GM12878 (cell line): Measurements from ENCODE around the gene BAK1. TPM values are rescaled to one million over a fixed set of nuclear protein-coding genes. Genes with fewer than 3 reads are reported as not detected.

Experiments
- ATAC-seq: fragments of 200-7000 bp; cut with Tn5 transposase; 3 replicates; pipeline ENCODE4 v1.9.1; 2020; ENCODE audit warnings: mild to moderate bottlenecking, moderate library complexity
- BruUV-seq: library from RNA; stranded (reverse); fragments of 400-500 nt; replicated peaks from 2 replicates; lab custom pipeline; 2021; lab: Mats Ljungman, UMichigan
- CTCF ChIA-PET: fragments of 300-600 bp; sonication (Branson Sonifier 250); formaldehyde crosslinking; extraction: SDS; loops from one replicate; lab custom pipeline; 2021; ENCODE audit warnings: inconsistent platforms; lab: Yijun Ruan, JAX
- POLR2A ChIA-PET: fragments of 350-600 bp; formaldehyde crosslinking; extraction: SDS; loops from one replicate; lab custom pipeline; 2021; ENCODE audit warnings: inconsistent platforms; lab: Charles Lee
- RAD21 ChIA-PET: fragments of 300-600 bp; sonication (Branson Sonifier 250); formaldehyde crosslinking; loops from one replicate; lab custom pipeline; 2023; ENCODE audit warnings: antibody characterized with exemption; ENCODE audit not compliant: unreplicated experiment; lab: Charles Lee
- SMC1A ChIA-PET: fragments of 300-600 bp; sonication (Branson Sonifier 250); formaldehyde crosslinking; loops from one replicate; lab custom pipeline; 2023; ENCODE audit not compliant: unreplicated experiment, uncharacterized antibody; lab: Charles Lee
- DNase-seq: peaks from one replicate; pipeline ENCODE4 v3.0.0-alpha.2; 2011; ENCODE audit warnings: low read depth, low spot score
- FAIRE-seq: peaks from 3 replicates; lab custom pipeline; 2011; peaks lifted over from hg19 to GRCh38; lab: Jason Lieb, UNC
- H2AFZ ChIP-seq: 2 replicates; pipeline ENCODE4 v1.6.0; 2011; ENCODE audit warnings: low read depth, low read length, control low read depth; ENCODE audit not compliant: control insufficient read depth
- H3K27ac ChIP-seq: 2 replicates; pipeline ENCODE4 v1.5.1; 2011; ENCODE audit warnings: control low read depth; ENCODE audit not compliant: control insufficient read depth, insufficient read depth
- H3K27me3 ChIP-seq, 2 experiments: replicated peaks in 1 of 2; 2 replicates each; pipeline versions ENCODE4 v1.6.0 to v1.6.1; 2011; ENCODE audit warnings: low read length in 1 of 2; ENCODE audit not compliant: control insufficient read depth in 2 of 2, insufficient read depth in 2 of 2
- H3K36me3 ChIP-seq, 2 experiments: 2 replicates each; pipeline ENCODE4 v1.5.1; 2011; ENCODE audit warnings: low read length in 1 of 2; ENCODE audit not compliant: control insufficient read depth in 2 of 2, insufficient read depth in 2 of 2
- H3K4me1 ChIP-seq: 2 replicates; pipeline ENCODE4 v1.6.1; 2011; ENCODE audit warnings: mild to moderate bottlenecking, low read length, moderate library complexity, mixed read lengths; ENCODE audit not compliant: control insufficient read depth, insufficient read depth
- H3K4me2 ChIP-seq: 2 replicates; pipeline ENCODE4 v1.6.0; 2011; ENCODE audit warnings: control low read depth; ENCODE audit not compliant: control insufficient read depth, insufficient read depth
- H3K4me3 ChIP-seq: fragments of 200-600 bp; sonication (generic); 2 replicates; pipeline ENCODE4 v1.5.1; 2016
- H3K79me2 ChIP-seq: 2 replicates; pipeline ENCODE4 v1.6.0; 2011; ENCODE audit warnings: low read length; ENCODE audit not compliant: control insufficient read depth, insufficient read depth
- H3K9ac ChIP-seq: 2 replicates; pipeline ENCODE4 v1.8.0; 2011; ENCODE audit warnings: low read length, control low read depth, mixed read lengths; ENCODE audit not compliant: control insufficient read depth, insufficient read depth
- H3K9me3 ChIP-seq: replicated peaks from 3 replicates; pipeline ENCODE4 v1.5.1; 2011; ENCODE audit warnings: mild to moderate bottlenecking, low read length; ENCODE audit not compliant: control insufficient read depth, insufficient read depth
- H4K20me1 ChIP-seq: 2 replicates; pipeline ENCODE4 v1.6.0; 2011; ENCODE audit not compliant: control insufficient read depth, insufficient read depth
- BCL3 ChIP-seq: IDR thresholded peaks from 2 replicates; pipeline ENCODE4 v1.6.1; 2011; ENCODE audit warnings: borderline replicate concordance, low read depth, mild to moderate bottlenecking, moderate library complexity, low read length; ENCODE audit not compliant: insufficient read depth, poor library complexity, severe bottlenecking
- FOS ChIP-seq: IDR thresholded peaks from 3 replicates; pipeline ENCODE4 v1.6.1; 2011; ENCODE audit warnings: borderline replicate concordance; ENCODE audit not compliant: insufficient read length; ENCODE audit errors: extremely low read depth
- IKZF1 ChIP-seq: fragments of 450-650 bp; conservative IDR thresholded peaks from 2 replicates; pipeline ENCODE4 v1.6.1; 2017; ENCODE audit warnings: antibody characterized with exemption, mild to moderate bottlenecking
- NFIC ChIP-seq: IDR thresholded peaks from 2 replicates; pipeline ENCODE4 v1.6.1; 2012; ENCODE audit warnings: low read depth, mild to moderate bottlenecking, inconsistent platforms, low read length, moderate library complexity
- PRDM15 ChIP-seq: fragments of 450-650 bp; formaldehyde crosslinking; IDR thresholded peaks from 2 replicates; pipeline ENCODE4 v1.4.0; 2020; ENCODE audit warnings: mild to moderate bottlenecking, moderate library complexity
- SIN3A ChIP-seq: IDR thresholded peaks from 2 replicates; pipeline ENCODE4 v1.6.1; 2012; ENCODE audit warnings: low read depth, low read length, improper control_type of control experiment
- SPI1 ChIP-seq: IDR thresholded peaks from 2 replicates; pipeline ENCODE4 v1.6.1; 2011; ENCODE audit warnings: low read depth, mild to moderate bottlenecking, low read length, moderate library complexity, borderline replicate concordance; ENCODE audit not compliant: insufficient read depth
- TCF12 ChIP-seq: IDR thresholded peaks from 2 replicates; pipeline ENCODE4 v1.6.1; 2011; ENCODE audit warnings: low read depth, mild to moderate bottlenecking, low read length
- ZNF217 ChIP-seq: fragments of 450-650 bp; IDR thresholded peaks from 2 replicates; pipeline ENCODE4 v1.6.1; 2017; ENCODE audit warnings: antibody characterized with exemption, mild to moderate bottlenecking
- ZNF274 ChIP-seq: IDR thresholded peaks from one replicate; pipeline ENCODE4 v1.8.0; 2011; ENCODE audit not compliant: insufficient read length, insufficient read depth
- WGBS: methylation state at CpG from one replicate; pipeline ENCODE4 v1.1.6; 2016; ENCODE audit warnings: low lambda C conversion rate; ENCODE audit not compliant: insufficient replicate concordance, insufficient coverage; ENCODE audit errors: missing lambda C conversion rate; 5-methylcytosine and 5-hydroxymethylcytosine counted together
- in situ Hi-C: fragments of 300-500 bp; cut with MboI; formaldehyde crosslinking; loops from 9 replicates; pipeline ENCODE4 v1.14.3; 2018; ENCODE audit warnings: mixed read lengths
- intact Hi-C: fragments of 100-400 bp; cut with micrococcal nuclease; formaldehyde crosslinking; loops from one replicate; pipeline ENCODE4 v1.14.2; 2022; ENCODE audit not compliant: unreplicated experiment
- polyA plus RNA-seq, 11 experiments: library from polyadenylated mRNA; depleted of rRNA in 4 of 11; unstranded in 6 of 11; stranded (reverse) in 5 of 11; fragments of >200 nt; fragmentation: Nextera tagmentation in 4 of 11; fragmentation: Illumina TruSeq in 1 of 11; extraction: Ambion mirVana in 4 of 11; extraction: Trizol in 1 of 11; gene quantifications; 1 replicate in 1 of 11; 2 replicates in 10 of 11; pipeline versions ENCODE4 v1.2.1 to v1.2.3, GENCODE V29; 2011 to 2016; ENCODE audit warnings: inconsistent platforms in 2 of 11, missing spikeins in 2 of 11, low read depth in 1 of 11
- total RNA-seq, 4 experiments: library from RNA; depleted of rRNA in 3 of 4; stranded (reverse); fragments of >200 nt in 3 of 4; fragmentation: Illumina TruSeq in 1 of 4; extraction: Trizol in 1 of 4; gene quantifications; 2 replicates each; pipeline versions ENCODE4 v1.2.1 to v1.2.3, GENCODE V29; 2013 to 2021

The BAK1 gene
- total and polyA plus RNA-seq, 10 of the 15 experiments (the other 5 are each of a cell fraction or from before 2014, with no cell fraction given): 6.3 to 65.8 (median 29.6) TPM

GRCh38 chr6:33610067-33610466 is 30.0 kb upstream of the BAK1 start:
- no TSS peak for BruUV-seq
- Histone ChIP-seq H2AFZ (no peak overlapping the region), H4K20me1 (no peaks in the 10 kb centered on the region), H3K27ac (no peak overlapping the region), H3K36me3 (no peaks in the 10 kb centered on the region), H3K79me2 (no peaks in the 10 kb centered on the region), H3K4me1 (no peaks in the 10 kb centered on the region), H3K9me3 (no peaks in the 10 kb centered on the region; the same call in 2 of the 3 replicates), H3K27me3 (no peaks in the 10 kb centered on the region; a peak in 1 of 4 replicates), H3K4me2 (no peak overlapping the region), H3K4me3 (no peak overlapping the region), H3K9ac (no peak overlapping the region)
- DNase-seq (no peak), ATAC-seq (no peak), FAIRE-seq (no peak)
- WGBS: 56% methylated on average over 4 of the region's 4 CpGs
- CTCF ChIA-PET: interaction anchor here (1.0 to 1.3 kb wide), 2 partner anchors 20 to 90 kb away, joined by 4 to 5 read pairs; no protein-coding TSS in a partner anchor
- POLR2A ChIA-PET: interaction anchor here (0.6 kb wide), 1 partner anchor 817 kb away, joined by 3 read pairs; no protein-coding TSS in a partner anchor
- intact Hi-C loops: no loop called here
- RAD21 ChIA-PET: no interaction called here
- SMC1A ChIA-PET: interaction anchor here (2.3 kb wide), 1 partner anchor 20 kb away, joined by 7 read pairs; no protein-coding TSS in a partner anchor
- TF ChIP-seq ZNF217 (no peak), SIN3A (no peak), FOS (no peak), BCL3 (no peak), ZNF274 (no peak)
- in situ Hi-C loops: no loop called here

- H3K4me3 ChIP-seq: no peak overlapping the region
- in situ Hi-C loops (no loop called here), intact Hi-C loops (no loop called here)
- 0 out of 3 replicates have a peak, but pooled peaks have one; percentile 11 for ATAC-seq
- no peaks in the 10 kb centered on the region for H4K20me1 ChIP-seq
- no peaks in the 10 kb centered on the region for H3K36me3 ChIP-seq
- TF ChIP-seq PRDM15 (CRISPR knock-in tag) (no peak), NFIC (no peak), SPI1 (no peak), IKZF1 (no peak), TCF12 (no peak)
- CTCF ChIA-PET: interaction anchor here (1.0 to 1.3 kb wide), 2 partner anchors 20 to 91 kb away, joined by 4 to 5 read pairs; no protein-coding TSS in a partner anchor
- H3K9me3 ChIP-seq: no peaks in the 10 kb centered on the region; the same call in 2 of the 3 replicates
- POLR2A ChIA-PET: no interaction called here
- RAD21 ChIA-PET: no interaction called here
- H3K4me1 ChIP-seq: no peaks in the 10 kb centered on the region
- WGBS: 27% methylated on average over 6 of the region's 6 CpGs
- H3K79me2 ChIP-seq: no peaks in the 10 kb centered on the region
- H3K27me3 ChIP-seq: no peaks in the 10 kb centered on the region; a peak in 1 of 4 replicates
- no peak overlapping the region for H3K9ac ChIP-seq
- no peak overlapping the region for H3K4me2 ChIP-seq
- no peak for DNase-seq
- H2AFZ ChIP-seq: no peak overlapping the region
- FAIRE-seq: no peak
- no TSS peak for BruUV-seq
- no peak overlapping the region for H3K27ac ChIP-seq
- SMC1A ChIA-PET: interaction anchor here (2.3 to 6.6 kb wide), 2 partner anchors 20 to 22 kb away, joined by 7 to 122 read pairs; no protein-coding TSS in a partner anchor
These were observed 29.5 kb upstream of the BAK1 start for GRCh38 chr6:33609528-33609927.
